ENCODE results near the gene SLC4A5.
"Not testable (repeated sequence)": the region's sequence is repeated elsewhere in the genome, so short reads cannot be mapped to it uniquely, and the experiment has no call there.

Gene SLC4A5

DNA sequence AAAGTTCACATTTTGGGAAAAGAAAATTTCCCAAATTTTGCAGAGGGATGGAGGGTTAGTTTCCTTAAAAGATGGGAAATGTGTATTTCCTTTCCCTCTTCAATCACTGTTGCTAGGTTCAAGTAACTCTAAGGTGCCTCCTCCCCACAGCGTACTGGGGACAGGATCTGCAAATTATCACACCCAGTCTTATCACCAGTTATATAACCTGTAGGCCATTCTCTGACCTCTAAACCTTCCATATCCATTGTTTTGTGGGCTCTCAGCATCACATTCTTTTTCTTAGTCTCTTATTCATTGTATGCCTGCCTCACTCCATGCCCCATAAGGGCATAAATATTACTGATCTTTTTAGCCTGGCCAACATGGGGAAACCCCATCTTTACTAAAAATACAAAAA, 148.4 kb downstream of the SLC4A5 start:
- DNase-seq = no peak

DNA sequence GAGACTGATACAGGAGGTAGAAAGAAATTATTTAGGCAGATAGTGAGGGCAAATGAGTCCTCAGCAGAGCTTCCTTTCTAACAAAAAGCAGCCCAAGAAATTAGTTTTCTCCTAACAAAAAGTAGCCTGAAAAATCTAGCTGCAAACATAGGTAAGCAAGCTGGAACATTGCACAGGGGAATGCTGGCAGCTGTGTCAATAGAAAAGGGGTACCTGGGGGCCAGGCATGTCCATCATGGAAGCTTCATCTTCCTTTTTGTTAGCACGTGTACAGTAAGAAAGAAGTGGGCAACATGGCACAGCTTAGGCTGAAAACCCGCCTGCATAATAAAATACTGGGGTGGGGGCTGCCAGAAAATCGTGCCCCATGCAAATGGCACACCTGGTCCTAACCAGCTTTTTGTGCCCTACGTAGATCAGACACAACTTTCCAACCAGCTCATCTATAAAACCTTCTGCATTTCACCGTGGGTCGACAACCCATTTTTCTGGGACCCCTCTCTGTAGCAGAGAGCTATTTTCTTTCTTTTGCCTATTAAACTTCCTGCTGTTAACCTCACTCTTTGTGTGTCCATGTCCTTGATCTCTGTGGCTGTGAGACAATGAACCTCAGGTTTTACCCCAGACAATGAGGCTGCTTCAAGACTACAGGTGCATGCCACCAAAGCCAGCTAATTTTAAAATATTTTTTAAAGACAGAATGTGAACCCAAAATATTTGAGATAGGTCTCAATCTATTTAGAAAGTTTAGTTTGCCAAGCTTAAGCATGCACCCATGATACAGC, 151.4 kb downstream of the SLC4A5 start:
- no peak for DNase-seq

GRCh38 chr2:74188696-74189095, 154.5 kb downstream of the SLC4A5 start:
- DNase-seq = no peak

GRCh38 chr2:74188018-74188601, 155.1 kb downstream of the SLC4A5 start:
- no peak for DNase-seq

- not testable (repeated sequence) for DNase-seq
These were observed 156.5 kb downstream of the SLC4A5 start for GRCh38 chr2:74186706-74187105.

DNA sequence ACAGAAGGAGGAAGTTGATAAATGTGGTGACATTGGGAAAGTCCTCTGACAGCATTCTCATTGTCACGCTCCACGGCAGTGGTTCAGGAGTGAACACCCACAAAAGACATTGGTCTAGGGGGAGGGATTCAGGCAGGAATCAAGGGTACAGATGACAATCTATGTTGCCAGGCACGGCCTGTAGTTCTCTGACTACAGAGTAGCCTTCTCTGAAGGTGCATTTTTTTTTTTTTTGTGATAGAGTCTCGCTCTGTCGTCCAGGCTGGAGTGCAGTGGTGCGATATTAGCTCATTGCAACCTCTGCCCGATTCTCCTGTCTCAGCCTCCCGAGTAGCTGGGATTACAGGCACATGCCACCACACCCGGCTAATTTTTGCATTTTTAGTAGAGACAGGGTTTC, 157.2 kb downstream of the SLC4A5 start:
- peak in 1 of 2 experiments; percentile 23 for DNase-seq

GRCh38 chr2:74183878-74184277, 159.3 kb downstream of the SLC4A5 start:
- DNase-seq = no peak

GRCh38 chr2:74181739-74182138, 161.5 kb downstream of the SLC4A5 start:
- DNase-seq = no peak

DNA sequence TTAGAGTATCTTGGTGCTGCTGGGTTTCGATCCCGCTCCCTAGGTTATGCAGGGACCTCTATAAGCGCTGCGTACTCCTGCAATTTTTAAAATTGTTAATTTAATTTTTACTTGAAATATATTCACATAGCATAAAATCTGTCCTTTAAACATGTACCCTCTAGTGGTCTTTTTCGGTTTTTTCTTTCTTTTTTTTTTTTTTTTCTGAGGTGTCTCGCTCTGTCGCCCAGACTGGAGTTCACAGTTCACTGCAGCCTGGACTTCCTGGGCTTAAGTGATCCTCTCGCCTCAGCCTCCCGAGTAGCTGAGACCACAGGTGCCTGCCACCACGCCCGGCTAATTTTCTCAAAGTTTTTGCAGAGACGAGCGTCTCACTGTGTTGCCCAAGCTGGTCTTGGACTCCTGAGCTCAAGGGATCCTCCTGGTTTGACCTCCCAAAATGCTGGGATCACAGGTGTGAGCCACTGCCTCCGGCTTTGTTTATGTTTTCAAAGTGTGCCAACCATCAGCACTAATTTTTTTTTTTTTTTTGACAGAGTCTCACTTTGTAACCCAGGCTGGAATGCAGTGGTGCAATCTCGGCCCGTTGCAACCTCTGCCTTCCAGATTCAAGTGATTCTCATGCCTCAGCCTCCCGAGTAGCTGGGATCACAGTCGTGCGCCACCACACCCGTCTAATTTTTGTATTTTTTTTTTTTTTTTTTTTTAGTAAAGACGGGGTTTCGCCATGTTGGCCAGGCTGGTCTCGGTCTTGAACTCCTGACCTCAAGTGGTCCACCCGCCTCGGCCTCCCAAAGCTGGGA, 164.0 kb downstream of the SLC4A5 start:
- peak in 1 of 2 experiments; percentile 1 for DNase-seq

DNA sequence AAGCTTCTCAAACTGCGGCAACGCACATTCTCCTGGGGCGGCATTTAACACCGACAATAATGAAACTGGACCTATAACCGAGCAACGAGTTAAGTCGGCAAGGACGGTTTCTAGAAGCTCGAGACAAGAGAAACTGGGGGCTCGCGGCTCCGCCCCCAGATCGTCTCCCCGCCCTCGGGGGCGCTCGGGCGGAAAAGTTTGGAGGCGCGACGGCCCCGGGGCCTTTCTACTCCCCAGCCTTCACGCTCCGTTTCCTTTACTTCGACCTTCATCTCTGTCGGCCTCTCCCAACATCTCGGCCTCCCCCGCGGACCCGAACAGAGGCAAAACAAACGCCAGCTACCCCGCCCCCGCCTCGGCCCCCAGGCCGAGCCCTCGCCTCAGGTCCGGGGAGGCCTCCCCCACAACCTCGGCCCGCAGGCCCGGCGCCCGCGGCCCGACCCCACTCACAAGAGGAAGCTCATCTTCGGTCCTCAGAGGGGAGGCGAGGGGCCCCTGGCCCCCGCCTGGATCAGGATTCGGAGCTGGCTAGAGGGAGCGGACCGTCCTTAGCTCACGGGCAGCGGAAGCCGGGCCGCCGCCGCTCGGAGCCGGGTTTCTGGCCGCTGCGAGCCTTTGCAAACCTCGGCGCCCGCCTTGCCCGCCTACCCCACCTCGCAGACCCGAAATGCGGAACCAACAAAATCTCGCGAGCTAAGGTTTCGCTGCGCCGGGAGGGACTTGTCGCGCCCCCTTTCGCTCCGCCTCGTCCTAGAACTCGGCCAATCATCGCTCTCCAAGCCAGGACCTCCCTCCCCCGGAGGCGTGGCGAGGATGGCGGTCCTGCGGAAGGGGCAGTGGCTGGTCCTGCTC, 164.8 kb downstream of the SLC4A5 start, which contains the start of gene MOB1A:
MOB1A (minus strand) TSS at position 669 of the 852 bp plus-strand sequence; CDS start at position 464, 205 bp downstream.
- peak; percentile 96 to 97 for DNase-seq

DNA sequence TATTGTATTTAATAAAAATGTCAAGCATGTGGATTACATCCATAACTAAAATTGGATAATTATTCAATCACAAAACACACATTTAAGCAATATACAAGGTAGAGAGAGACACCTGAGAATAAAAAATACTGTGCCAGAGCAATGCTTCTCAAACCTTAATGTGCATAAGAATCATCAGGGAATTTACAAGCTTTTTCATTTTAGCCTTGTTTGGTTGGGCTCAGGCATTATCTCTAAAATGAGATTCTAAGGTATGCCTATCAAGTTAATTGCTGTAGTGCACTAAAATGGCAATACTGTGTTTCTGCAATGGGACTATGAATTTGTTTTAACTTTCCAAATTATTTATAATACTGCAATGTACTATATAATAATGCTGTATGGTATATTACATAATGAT, 165.5 kb downstream of the SLC4A5 start:
- no peak for DNase-seq

GRCh38 chr2:74174909-74175308, 168.3 kb downstream of the SLC4A5 start:
- DNase-seq = no peak

GRCh38 chr2:74168739-74169138, 174.5 kb downstream of the SLC4A5 start:
- no peak for DNase-seq

Measured in stimulated activated CD4-positive, alpha-beta T cell treated with anti-CD3 and anti-CD28 coated beads, Interleukin-4, amount 100 ng/mL, for 4 hours (primary cell).